ENCODE results near the gene CD59. TPM values are rescaled to one million over a fixed set of nuclear protein-coding genes. Genes with fewer than 3 reads are reported as not detected.

CD59 gene
- total RNA-seq, 2 donors from 2014 or later, result 368 to 529 TPM

GRCh38 chr11:33722590-33723234, 13.5 kb downstream of the CD59 start:
- Histone ChIP-seq H3K4me3 (no peak overlapping the region), H3K4me1 (ENCODE audit: control insufficient read depth in 1 of 2, low read depth in 2 of 2) (peaks cover 31 to 44% of the 10 kb centered on the region in 2 donors), H3K36me3 (peaks cover 13% of the 10 kb centered on the region), H3K27me3 (replicated peaks; ENCODE audit: insufficient read depth) (no peaks in the 10 kb centered on the region), H3K27ac (peak overlapping the region; percentile 58 to 71), H3K9me3 (no peaks in the 10 kb centered on the region)
- ATAC-seq (ENCODE audit: insufficient number of reproducible peaks, low FRiP score, low read depth), result no peak
- no peak for DNase-seq (ENCODE audit: low spot score)
- no peak for TF ChIP-seq CTCF (IDR thresholded peaks at IDR 0.05)

- Histone ChIP-seq H3K4me3 (no peak overlapping the region), H3K36me3 (peaks cover 13% of the 10 kb centered on the region), H3K27me3 (replicated peaks; ENCODE audit: insufficient read depth) (no peaks in the 10 kb centered on the region), H3K4me1 (ENCODE audit: control insufficient read depth in 1 of 2, low read depth in 2 of 2) (peaks cover 31 to 44% of the 10 kb centered on the region in 2 donors), H3K27ac (peak overlapping the region; percentile 58 to 71), H3K9me3 (no peaks in the 10 kb centered on the region)
- DNase-seq (ENCODE audit: low spot score) (no peak), ATAC-seq (ENCODE audit: insufficient number of reproducible peaks, low FRiP score, low read depth) (no peak)
- TF ChIP-seq CTCF (IDR thresholded peaks at IDR 0.05), result no peak
Observed at GRCh38 chr11:33721984-33722383, 14.2 kb downstream of the CD59 start.

- TF ChIP-seq CTCF (IDR thresholded peaks at IDR 0.05), result no peak
- Histone ChIP-seq H3K9me3 (no peaks in the 10 kb centered on the region), H3K27me3 (replicated peaks; ENCODE audit: insufficient read depth) (no peaks in the 10 kb centered on the region), H3K27ac (peak overlapping the region in 1 of 2 donors; percentile 58), H3K4me1 (ENCODE audit: control insufficient read depth in 1 of 2, low read depth in 2 of 2) (peaks cover 31 to 44% of the 10 kb centered on the region in 2 donors), H3K36me3 (peaks cover 13% of the 10 kb centered on the region), H3K4me3 (no peak overlapping the region)
- DNase-seq (ENCODE audit: low spot score) (no peak), ATAC-seq (ENCODE audit: insufficient number of reproducible peaks, low FRiP score, low read depth) (no peak)
Observed at GRCh38 chr11:33721426-33721825, 14.8 kb downstream of the CD59 start.

- Histone ChIP-seq H3K4me1 (ENCODE audit: control insufficient read depth in 1 of 2, low read depth in 2 of 2) (peaks cover 25 to 34% of the 10 kb centered on the region in 2 donors), H3K9me3 (no peaks in the 10 kb centered on the region), H3K36me3 (peaks cover 18% of the 10 kb centered on the region), H3K27me3 (replicated peaks; ENCODE audit: insufficient read depth) (no peaks in the 10 kb centered on the region), H3K4me3 (no peak overlapping the region), H3K27ac (no peak overlapping the region)
- ATAC-seq (ENCODE audit: insufficient number of reproducible peaks, low FRiP score, low read depth), result no peak
- TF ChIP-seq CTCF (IDR thresholded peaks at IDR 0.05), result no peak
- no peak for DNase-seq (ENCODE audit: low spot score)
Observed at GRCh38 chr11:33719587-33719986, 16.6 kb downstream of the CD59 start.

GRCh38 chr11:33718440-33718839, 17.8 kb downstream of the CD59 start:
- Histone ChIP-seq H3K9me3 (no peaks in the 10 kb centered on the region), H3K4me1 (ENCODE audit: control insufficient read depth in 1 of 2, low read depth in 2 of 2) (peaks cover 14 to 23% of the 10 kb centered on the region in 2 donors), H3K27me3 (replicated peaks; ENCODE audit: insufficient read depth) (no peaks in the 10 kb centered on the region), H3K27ac (no peak overlapping the region), H3K4me3 (no peak overlapping the region), H3K36me3 (peaks cover 25% of the 10 kb centered on the region)
- no peak for TF ChIP-seq CTCF (IDR thresholded peaks at IDR 0.05)
- ATAC-seq (ENCODE audit: insufficient number of reproducible peaks, low FRiP score, low read depth), result no peak
- no peak for DNase-seq (ENCODE audit: low spot score)
